ENCODE results near the gene PRKG1. TPM values are rescaled to one million over a fixed set of nuclear protein-coding genes. Genes with fewer than 3 reads are reported as not detected.

Gene PRKG1
- total and polyA plus RNA-seq, 2 of the 8 experiments (the other 6 are each of a cell fraction or from before 2014, with no cell fraction given): 4.2 to 15.2 TPM

DNA sequence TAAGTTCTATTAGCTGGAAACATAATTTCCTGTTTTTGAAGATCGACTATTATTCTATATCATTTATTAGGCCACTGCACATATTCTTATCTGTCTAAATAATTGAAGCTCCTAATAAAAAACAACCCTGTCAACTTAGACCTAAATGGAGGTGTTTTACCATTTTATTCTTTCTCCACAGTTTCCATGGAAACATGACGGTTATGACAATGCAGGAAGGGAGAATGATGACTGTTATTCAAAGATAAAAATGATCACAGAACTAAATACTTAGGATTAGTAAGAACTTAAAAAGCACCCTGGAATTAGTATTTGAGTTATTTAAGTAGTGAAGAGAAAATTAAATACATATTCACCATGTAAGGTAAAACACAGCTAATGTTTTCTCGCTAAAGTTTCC lies 1119.9 kb downstream of the PRKG1 start:
- Histone ChIP-seq H4K91ac (replicated peaks; ENCODE audit: insufficient read length, low read length) (no peak overlapping the region), H4K5ac (ENCODE audit: insufficient read length, low read depth, low read length) (no peak overlapping the region), H3K23ac (ENCODE audit: insufficient read length) (no peak overlapping the region), H3K9me3 (ENCODE audit: insufficient read depth in 2 of 2, low read depth in 1 of 2, low read length in 1 of 2) (peaks cover 0 to 2% of the 10 kb centered on the region in 2 experiments; a peak in 1 of 4 replicates), H3K27me3 (replicated peaks in 1 of 4; ENCODE audit: control insufficient read depth in 3 of 4, extremely low read depth in 1 of 4, insufficient read depth in 3 of 4, low read length in 3 of 4) (no peaks in the 10 kb centered on the region), H3K18ac (ENCODE audit: extremely low read depth, low read length) (no peak overlapping the region), H3K79me2 (ENCODE audit: control insufficient read depth in 1 of 2, insufficient read depth in 2 of 2, low read length in 2 of 2) (no peaks in the 10 kb centered on the region), H3K4me2 (ENCODE audit: insufficient read depth in 1 of 2, low read depth in 2 of 2, low read length in 2 of 2) (no peak overlapping the region), H3K9ac (replicated peaks in 1 of 4; ENCODE audit: extremely low read depth in 1 of 4, low read depth in 3 of 4, low read length in 3 of 4) (no peak overlapping the region), H2AK5ac (ENCODE audit: low read depth, low read length) (no peak overlapping the region), H2BK120ac (replicated peaks; ENCODE audit: low read depth, low read length) (no peak overlapping the region), H3K23me2 (ENCODE audit: low read depth, low read length) (no peaks in the 10 kb centered on the region), H2BK20ac (ENCODE audit: low read length) (no peak overlapping the region), H2BK5ac (ENCODE audit: low read depth, low read length) (no peak overlapping the region), H4K8ac (ENCODE audit: extremely low read depth, insufficient read depth, low read length) (no peak overlapping the region), H3K79me1 (ENCODE audit: low read depth, low read length) (no peaks in the 10 kb centered on the region), H3K27ac (ENCODE audit: low read depth, low read length) (no peak overlapping the region), H3K4ac (replicated peaks; ENCODE audit: insufficient read length, low read depth, low read length) (no peak overlapping the region), H4K20me1 (replicated peaks in 1 of 2; ENCODE audit: control insufficient read depth in 1 of 2, insufficient read depth in 2 of 2, low read length in 2 of 2) (no peaks in the 10 kb centered on the region), H2AFZ (ENCODE audit: low read length) (no peak overlapping the region), H3K4me3 (ENCODE audit: extremely low read depth in 1 of 4, insufficient read depth in 2 of 4, low read depth in 3 of 4, low read length in 4 of 4) (no peak overlapping the region), H3K14ac (ENCODE audit: insufficient read length) (no peak overlapping the region), H3K56ac (replicated peaks; ENCODE audit: insufficient read length, low read depth, low read length) (no peak overlapping the region), H3K4me1 (replicated peaks in 1 of 4; ENCODE audit: control insufficient read depth in 3 of 4, insufficient read depth in 4 of 4, low read length in 3 of 4) (peaks cover 0 to 5% (median 1%) of the 10 kb centered on the region in 4 experiments; a peak in 3 of 7 replicates), H3K36me3 (ENCODE audit: control insufficient read depth in 2 of 4, insufficient read depth in 4 of 4, low read length in 3 of 4) (no peaks in the 10 kb centered on the region), H2BK12ac (ENCODE audit: low read depth, low read length) (no peak overlapping the region), H2BK15ac (ENCODE audit: low read length) (no peak overlapping the region)
- FAIRE-seq: no peak
- POLR2A ChIA-PET (ENCODE audit: partially characterized antibody): no interaction called here
- WGBS, 2 experiments (ENCODE audit: extremely low coverage in 1 of 2, insufficient coverage in 1 of 2, insufficient read length in 1 of 2, insufficient replicate concordance in 2 of 2, low coverage in 1 of 2, low lambda C conversion rate in 2 of 2, missing lambda C conversion rate in 1 of 2): 84% methylated on average over 3 of the region's 3 CpGs; no CpG with 5 or more reads in 1 of the 2 experiments
- CTCF ChIA-PET (ENCODE audit: partially characterized antibody): interaction anchor here (1.3 kb wide), 1 partner anchor 190 kb away, joined by 3 read pairs; no protein-coding TSS in a partner anchor
- no peak for DNase-seq (ENCODE audit: low read depth in 1 of 2, low spot score in 2 of 2)
- TF ChIP-seq, protein P1, sequence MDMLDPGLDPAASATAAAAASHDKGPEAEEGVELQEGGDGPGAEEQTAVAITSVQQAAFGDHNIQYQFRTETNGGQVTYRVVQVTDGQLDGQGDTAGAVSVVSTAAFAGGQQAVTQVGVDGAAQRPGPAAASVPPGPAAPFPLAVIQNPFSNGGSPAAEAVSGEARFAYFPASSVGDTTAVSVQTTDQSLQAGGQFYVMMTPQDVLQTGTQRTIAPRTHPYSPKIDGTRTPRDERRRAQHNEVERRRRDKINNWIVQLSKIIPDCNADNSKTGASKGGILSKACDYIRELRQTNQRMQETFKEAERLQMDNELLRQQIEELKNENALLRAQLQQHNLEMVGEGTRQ (IDR thresholded peaks at IDR 0.05; ENCODE audit: low read length): no peak
- TF ChIP-seq BRCA1 (IDR thresholded peaks at IDR 0.05; ENCODE audit: low read depth, low read length): no peak
- TF ChIP-seq SRF (IDR thresholded peaks at IDR 0.05; ENCODE audit: low read depth, low read length): no peak
- TF ChIP-seq YY1 (IDR thresholded peaks at IDR 0.05; ENCODE audit: low read depth, low read length): no peak
- TF ChIP-seq, protein P2, sequence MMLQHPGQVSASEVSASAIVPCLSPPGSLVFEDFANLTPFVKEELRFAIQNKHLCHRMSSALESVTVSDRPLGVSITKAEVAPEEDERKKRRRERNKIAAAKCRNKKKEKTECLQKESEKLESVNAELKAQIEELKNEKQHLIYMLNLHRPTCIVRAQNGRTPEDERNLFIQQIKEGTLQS (IDR thresholded peaks at IDR 0.05; ENCODE audit: insufficient read depth, low read depth, low read length): no peak
- TF ChIP-seq HDAC6 (IDR thresholded peaks at IDR 0.05; ENCODE audit: low read depth, low read length): no peak
- TF ChIP-seq BCL11A (IDR thresholded peaks at IDR 0.05; ENCODE audit: low read depth in 2 of 2, low read length in 2 of 2): no peak
- no peak for TF ChIP-seq TAF1 (IDR thresholded peaks at IDR 0.05; ENCODE audit: low read depth, low read length)
- no peak for TF ChIP-seq PHF8 (conservative IDR thresholded peaks at IDR 0.05; ENCODE audit: low read depth, low read length)
- no peak for TF ChIP-seq SIN3A (conservative IDR thresholded peaks at IDR 0.05 in 1 of 2, IDR thresholded peaks at IDR 0.05 in 1 of 2; ENCODE audit: low read depth in 1 of 2, low read length in 2 of 2)
- no peak for TF ChIP-seq SUZ12 (IDR thresholded peaks at IDR 0.05; ENCODE audit: low read length)
- no peak for TF ChIP-seq EZH2 (IDR thresholded peaks at IDR 0.05; ENCODE audit: low read depth, low read length, severe bottlenecking)
- no peak for TF ChIP-seq JUN (IDR thresholded peaks at IDR 0.05; ENCODE audit: low read depth, low read length)

Measured in H1 (cell line).